Measurements from ENCODE around the gene CCL19.

GRCh38 chr9:34665381-34666250 lies 25.5 kb downstream of the CCL19 start:
- TF ChIP-seq CTCF (conservative IDR thresholded peaks at IDR 0.05; ENCODE audit: low read length): no peak
- TF ChIP-seq EZH2phosphoT487 (IDR thresholded peaks at IDR 0.05; ENCODE audit: borderline replicate concordance, low read depth, low read length): no peak
